SK-N-SH (cell line): ENCODE measurements around the gene CBX3. TPM values are rescaled to one million over a fixed set of nuclear protein-coding genes. Genes with fewer than 3 reads are reported as not detected.

Source experiments
- CTCF ChIA-PET: fragments of 300-600, 350-600 bp; formaldehyde crosslinking; extraction: SDS; loops from one replicate; lab custom pipeline; 2021; lab: Yijun Ruan, JAX
- POLR2A ChIA-PET: fragments of 350-600 bp; sonication (Branson Sonifier 250); formaldehyde crosslinking; extraction: SDS; loops from one replicate; lab custom pipeline; 2020; ENCODE audit warnings: antibody characterized with exemption, inconsistent platforms; lab: Yijun Ruan, JAX
- DNase-seq: peaks from one replicate; pipeline ENCODE4 v3.0.0; 2012
- H2AFZ ChIP-seq: fragments of 200-600 bp; sonication (generic); 2 replicates; pipeline ENCODE4 v1.8.1; 2016; ENCODE audit warnings: antibody characterized with exemption, mild to moderate bottlenecking, low read depth
- H3F3A ChIP-seq: fragments of 200-600 bp; sonication (generic); replicated peaks from 2 replicates; pipeline ENCODE3; 2016; ENCODE audit warnings: antibody characterized with exemption, mild to moderate bottlenecking; ENCODE audit not compliant: insufficient read depth
- H3K27ac ChIP-seq, 2 experiments: fragments of 200-500 bp in 1 of 2; fragments of 200-600 bp in 1 of 2; sonication (Bioruptor generic) in 1 of 2; sonication (generic), shearing (Covaris generic) in 1 of 2; 2 replicates each; pipeline versions ENCODE4 v1.5.1 to v1.6.1; 2014 to 2016; ENCODE audit warnings: low read depth in 2 of 2, inconsistent platforms in 1 of 2, low read length in 1 of 2, mild to moderate bottlenecking in 1 of 2, mixed read lengths in 1 of 2
- H3K27me3 ChIP-seq: fragments of 200-600 bp; sonication (generic), shearing (Covaris generic); 2 replicates; pipeline ENCODE4 v1.6.1; 2016; ENCODE audit warnings: mixed run types; ENCODE audit not compliant: insufficient read depth
- H3K36me3 ChIP-seq, 2 experiments: fragments of 200-500 bp in 1 of 2; fragments of 200-600 bp in 1 of 2; sonication (Bioruptor generic) in 1 of 2; sonication (generic) in 1 of 2; replicated peaks in 1 of 2; 2 replicates each; pipeline versions ENCODE3 to v1.5.1; 2014 to 2016; ENCODE audit warnings: low read length in 1 of 2, mild to moderate bottlenecking in 1 of 2; ENCODE audit not compliant: insufficient read depth in 2 of 2, control insufficient read depth in 1 of 2
- H3K4me1 ChIP-seq, 2 experiments: fragments of 200-500 bp in 1 of 2; fragments of 200-600 bp in 1 of 2; sonication (Bioruptor generic) in 1 of 2; sonication (generic), shearing (Covaris generic) in 1 of 2; 2 replicates each; pipeline versions ENCODE4 v1.5.1 to v1.6.1; 2014 to 2016; ENCODE audit warnings: low read depth in 1 of 2, low read length in 1 of 2, mixed run types in 1 of 2; ENCODE audit not compliant: insufficient read depth in 2 of 2, control insufficient read depth in 1 of 2
- H3K4me2 ChIP-seq: fragments of 200-600 bp; sonication (generic), shearing (Covaris generic); 2 replicates; pipeline ENCODE4 v1.6.1; 2017; ENCODE audit warnings: mixed run types
- H3K4me3 ChIP-seq, 2 experiments: fragments of 200-500 bp in 1 of 2; fragments of 200-600 bp in 1 of 2; sonication (Bioruptor generic) in 1 of 2; sonication (generic), shearing (Covaris generic) in 1 of 2; 2 replicates each; pipeline versions ENCODE4 v1.5.1 to v1.8.1; 2014 to 2016; ENCODE audit warnings: low read depth in 2 of 2, inconsistent platforms in 1 of 2, low read length in 1 of 2, mild to moderate bottlenecking in 1 of 2, mixed read lengths in 1 of 2, moderate library complexity in 1 of 2
- H3K79me2 ChIP-seq: fragments of 200-600 bp; sonication (generic); 2 replicates; pipeline ENCODE4 v1.8.1; 2017; ENCODE audit warnings: mild to moderate bottlenecking; ENCODE audit not compliant: insufficient read depth
- H3K9ac ChIP-seq: fragments of 200-600 bp; sonication (generic); 2 replicates; pipeline ENCODE4 v1.6.1; 2017; ENCODE audit warnings: mixed run types
- H3K9me2 ChIP-seq: fragments of 200-600 bp; sonication (generic); 2 replicates; pipeline ENCODE4 v1.6.1; 2017; ENCODE audit warnings: mixed run types
- H3K9me3 ChIP-seq: fragments of 200-600 bp; sonication (generic); 2 replicates; pipeline ENCODE4 v1.6.1; 2017; ENCODE audit warnings: mixed run types, mild to moderate bottlenecking, moderate library complexity
- H4K20me1 ChIP-seq: fragments of 200-600 bp; sonication (generic); 2 replicates; pipeline ENCODE4 v1.6.1; 2017; ENCODE audit warnings: mild to moderate bottlenecking, mixed run types; ENCODE audit not compliant: insufficient read depth
- EP300 ChIP-seq, 2 experiments: IDR thresholded peaks; 2 replicates each; pipeline versions ENCODE4 v1.4.0 to v1.6.1; 2012; ENCODE audit warnings: borderline replicate concordance in 1 of 2, low read depth in 1 of 2, low read length in 1 of 2
- FOSL2 ChIP-seq: IDR thresholded peaks from 2 replicates; pipeline ENCODE4 v1.4.0; 2012; ENCODE audit warnings: low read depth, mild to moderate bottlenecking, moderate library complexity, borderline replicate concordance
- JUND ChIP-seq: IDR thresholded peaks from 2 replicates; pipeline ENCODE4 v1.4.0; 2012
- NFIC ChIP-seq: IDR thresholded peaks from 2 replicates; pipeline ENCODE4 v1.4.0; 2012; ENCODE audit warnings: borderline replicate concordance
- NRF1 ChIP-seq: IDR thresholded peaks from 2 replicates; pipeline ENCODE4 v1.6.1; 2012; ENCODE audit warnings: low read depth, mild to moderate bottlenecking, low read length
- POLR2AphosphoS5 ChIP-seq: IDR thresholded peaks from 2 replicates; pipeline ENCODE4 v1.6.1; 2012; ENCODE audit warnings: low read depth, low read length
- RAD21 ChIP-seq: IDR thresholded peaks from 2 replicates; pipeline ENCODE4 v1.6.1; 2012; ENCODE audit warnings: mild to moderate bottlenecking, low read length
- RFX5 ChIP-seq: IDR thresholded peaks from 2 replicates; pipeline ENCODE4 v1.6.1; 2012; ENCODE audit warnings: mild to moderate bottlenecking, improper control_type of control experiment, low read length
- RXRA ChIP-seq: IDR thresholded peaks from 2 replicates; pipeline ENCODE4 v1.4.0; 2012; ENCODE audit warnings: low read depth, mild to moderate bottlenecking, borderline replicate concordance
- WGBS: methylation state at CpG from one replicate; pipeline ENCODE4 v1.1.6; 2017; ENCODE audit warnings: low lambda C conversion rate; 5-methylcytosine and 5-hydroxymethylcytosine counted together
- polyA plus RNA-seq, 3 experiments: library from polyadenylated mRNA; depleted of rRNA; stranded (reverse); fragments of >200 nt; gene quantifications; 2 replicates each; pipeline ENCODE4 v1.2.3, GENCODE V29; 2012
- TF ChIP-seq, protein P1 (sequence below): fragments of 150-350 bp; IDR thresholded peaks from 2 replicates; pipeline ENCODE4 v1.6.1; 2016; ENCODE audit warnings: mild to moderate bottlenecking, low read depth, low read length
- TF ChIP-seq, protein P2 (sequence below): fragments of 200-600 bp; sonication (generic); IDR thresholded peaks from 2 replicates; pipeline ENCODE4 v1.6.1; 2017; ENCODE audit warnings: antibody characterized with exemption, mild to moderate bottlenecking, moderate library complexity
- TF ChIP-seq, protein P3 (sequence below): IDR thresholded peaks from 2 replicates; pipeline ENCODE4 v1.4.0; 2012; ENCODE audit warnings: low read depth, borderline replicate concordance

The CBX3 gene
- polyA plus RNA-seq, 1 of the 3 experiments (the other 2 are of a cell fraction): 97.0 TPM

DNA sequence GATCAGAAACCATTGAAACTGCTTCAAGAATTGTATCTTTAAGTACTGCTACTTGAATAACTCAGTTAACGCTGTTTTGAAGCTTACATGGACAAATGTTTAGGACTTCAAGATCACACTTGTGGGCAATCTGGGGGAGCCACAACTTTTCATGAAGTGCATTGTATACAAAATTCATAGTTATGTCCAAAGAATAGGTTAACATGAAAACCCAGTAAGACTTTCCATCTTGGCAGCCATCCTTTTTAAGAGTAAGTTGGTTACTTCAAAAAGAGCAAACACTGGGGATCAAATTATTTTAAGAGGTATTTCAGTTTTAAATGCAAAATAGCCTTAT, 15.7 kb upstream of the CBX3 start:
- no peaks in the 10 kb centered on the region for H3K9me3 ChIP-seq
- peaks cover 99% of the 10 kb centered on the region for H3F3A ChIP-seq
- DNase-seq: no peak
- H3K4me1 ChIP-seq: no peaks in the 10 kb centered on the region; a peak in 2 of 4 replicates
- H3K36me3 ChIP-seq: peaks cover 53 to 65% of the 10 kb centered on the region in 2 experiments
- H3K27ac ChIP-seq: no peak overlapping the region
- H3K27me3 ChIP-seq: no peaks in the 10 kb centered on the region
- H3K9ac ChIP-seq: no peak overlapping the region
- WGBS: 100% methylated on average over 1 of the region's 1 CpG
- CTCF ChIA-PET: interaction anchor here (1.2 to 1.3 kb wide), 2 partner anchors 14 to 95 kb away, joined by 3 read pairs; no protein-coding TSS in a partner anchor
- H4K20me1 ChIP-seq: peaks cover 59% of the 10 kb centered on the region
- TF ChIP-seq JUND (peak; percentile 3; the same call in 1 of the 2 replicates), NFIC (no peak)
- H3K4me2 ChIP-seq: no peak overlapping the region
- no peaks in the 10 kb centered on the region for H3K9me2 ChIP-seq
- peaks cover 26% of the 10 kb centered on the region; the same call in 1 of the 2 replicates for H3K79me2 ChIP-seq
- POLR2A ChIA-PET: interaction anchor here (0.6 kb wide), 1 partner anchor 9 kb away, joined by 3 read pairs; no protein-coding TSS in a partner anchor
- no peak overlapping the region for H2AFZ ChIP-seq
- no peak overlapping the region for H3K4me3 ChIP-seq

DNA sequence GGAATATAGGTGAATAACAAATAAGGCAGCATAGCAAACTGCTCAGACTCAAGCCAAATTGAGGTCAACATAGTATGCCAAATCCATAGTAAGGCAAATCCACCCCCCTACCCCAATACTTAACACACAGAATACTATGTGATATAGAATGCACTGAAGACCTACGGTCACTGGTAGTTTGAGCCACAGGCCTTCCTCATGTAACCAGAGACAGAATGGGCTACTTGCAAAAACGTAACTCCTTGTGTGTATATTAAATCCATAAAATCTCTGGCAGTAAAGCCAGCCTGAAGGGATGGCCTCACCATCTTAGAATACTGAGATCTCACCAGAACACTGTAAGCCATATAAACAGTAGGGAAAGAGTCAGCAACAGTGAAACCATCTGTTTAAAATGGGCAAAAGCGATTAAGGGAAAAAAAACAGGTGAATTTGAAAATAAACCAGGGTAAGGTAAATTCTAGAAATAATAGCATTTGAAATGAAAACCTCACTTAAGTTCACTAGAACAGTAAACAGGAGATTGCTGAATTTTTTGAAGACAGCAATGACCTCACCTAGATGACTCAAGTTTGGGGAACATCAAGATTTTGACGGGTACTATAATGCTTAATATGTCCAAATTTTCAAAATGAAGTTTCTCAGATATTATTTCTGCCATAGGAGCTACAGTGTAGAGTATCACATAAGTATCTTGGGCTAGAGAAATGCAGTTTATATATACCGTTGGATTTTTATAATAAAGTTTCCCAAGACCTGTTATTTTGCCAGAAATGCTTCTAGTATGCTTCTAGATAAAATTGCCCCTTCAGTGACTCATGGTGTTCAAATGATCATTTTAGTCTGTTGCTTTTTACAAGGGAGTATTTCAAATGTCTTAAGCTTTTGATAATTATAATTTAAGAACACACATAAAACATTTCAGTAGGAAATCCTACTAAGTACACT, 14.9 kb upstream of the CBX3 start:
- H3K27me3 ChIP-seq: no peaks in the 10 kb centered on the region
- no peak overlapping the region for H3K9ac ChIP-seq
- WGBS: 87% methylated on average over 5 of the region's 5 CpGs
- DNase-seq: no peak
- no peaks in the 10 kb centered on the region for H3K9me3 ChIP-seq
- H2AFZ ChIP-seq: no peak overlapping the region
- peak overlapping the region; percentile 13 to 26 for H3K27ac ChIP-seq
- H3K9me2 ChIP-seq: no peaks in the 10 kb centered on the region
- no peak overlapping the region for H3K4me3 ChIP-seq
- ChIA-PET CTCF (interaction anchor here (0.9 to 3.8 kb wide), 8 partner anchors 11 to 178 kb away, joined by 3 to 71 read pairs (median 3); no protein-coding TSS in a partner anchor), POLR2A (interaction anchor here (0.6 to 3.7 kb wide), 2 partner anchors 8 to 13 kb away, joined by 3 to 51 read pairs; partner anchors contain the start of genes CBX3 and HNRNPA2B1)
- peaks cover 34% of the 10 kb centered on the region; the same call in 1 of the 2 replicates for H3K79me2 ChIP-seq
- no peaks in the 10 kb centered on the region; a peak in 2 of 4 replicates for H3K4me1 ChIP-seq
- H3K4me2 ChIP-seq: no peak overlapping the region
- H4K20me1 ChIP-seq: peaks cover 67% of the 10 kb centered on the region
- TF ChIP-seq EP300 (IDR thresholded peaks at IDR 0.05; ENCODE audit: borderline replicate concordance in 1 of 2, low read depth in 1 of 2, low read length in 1 of 2): no peak
- TF ChIP-seq, protein P1, sequence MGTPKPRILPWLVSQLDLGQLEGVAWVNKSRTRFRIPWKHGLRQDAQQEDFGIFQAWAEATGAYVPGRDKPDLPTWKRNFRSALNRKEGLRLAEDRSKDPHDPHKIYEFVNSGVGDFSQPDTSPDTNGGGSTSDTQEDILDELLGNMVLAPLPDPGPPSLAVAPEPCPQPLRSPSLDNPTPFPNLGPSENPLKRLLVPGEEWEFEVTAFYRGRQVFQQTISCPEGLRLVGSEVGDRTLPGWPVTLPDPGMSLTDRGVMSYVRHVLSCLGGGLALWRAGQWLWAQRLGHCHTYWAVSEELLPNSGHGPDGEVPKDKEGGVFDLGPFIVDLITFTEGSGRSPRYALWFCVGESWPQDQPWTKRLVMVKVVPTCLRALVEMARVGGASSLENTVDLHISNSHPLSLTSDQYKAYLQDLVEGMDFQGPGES: no peak
- no peak for TF ChIP-seq NRF1
- TF ChIP-seq RFX5: no peak
- TF ChIP-seq RXRA: no peak
- peak; percentile 1 for TF ChIP-seq JUND
- no peak for TF ChIP-seq RAD21
- TF ChIP-seq, protein P2, sequence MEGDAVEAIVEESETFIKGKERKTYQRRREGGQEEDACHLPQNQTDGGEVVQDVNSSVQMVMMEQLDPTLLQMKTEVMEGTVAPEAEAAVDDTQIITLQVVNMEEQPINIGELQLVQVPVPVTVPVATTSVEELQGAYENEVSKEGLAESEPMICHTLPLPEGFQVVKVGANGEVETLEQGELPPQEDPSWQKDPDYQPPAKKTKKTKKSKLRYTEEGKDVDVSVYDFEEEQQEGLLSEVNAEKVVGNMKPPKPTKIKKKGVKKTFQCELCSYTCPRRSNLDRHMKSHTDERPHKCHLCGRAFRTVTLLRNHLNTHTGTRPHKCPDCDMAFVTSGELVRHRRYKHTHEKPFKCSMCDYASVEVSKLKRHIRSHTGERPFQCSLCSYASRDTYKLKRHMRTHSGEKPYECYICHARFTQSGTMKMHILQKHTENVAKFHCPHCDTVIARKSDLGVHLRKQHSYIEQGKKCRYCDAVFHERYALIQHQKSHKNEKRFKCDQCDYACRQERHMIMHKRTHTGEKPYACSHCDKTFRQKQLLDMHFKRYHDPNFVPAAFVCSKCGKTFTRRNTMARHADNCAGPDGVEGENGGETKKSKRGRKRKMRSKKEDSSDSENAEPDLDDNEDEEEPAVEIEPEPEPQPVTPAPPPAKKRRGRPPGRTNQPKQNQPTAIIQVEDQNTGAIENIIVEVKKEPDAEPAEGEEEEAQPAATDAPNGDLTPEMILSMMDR: no peak
- TF ChIP-seq, protein P3, sequence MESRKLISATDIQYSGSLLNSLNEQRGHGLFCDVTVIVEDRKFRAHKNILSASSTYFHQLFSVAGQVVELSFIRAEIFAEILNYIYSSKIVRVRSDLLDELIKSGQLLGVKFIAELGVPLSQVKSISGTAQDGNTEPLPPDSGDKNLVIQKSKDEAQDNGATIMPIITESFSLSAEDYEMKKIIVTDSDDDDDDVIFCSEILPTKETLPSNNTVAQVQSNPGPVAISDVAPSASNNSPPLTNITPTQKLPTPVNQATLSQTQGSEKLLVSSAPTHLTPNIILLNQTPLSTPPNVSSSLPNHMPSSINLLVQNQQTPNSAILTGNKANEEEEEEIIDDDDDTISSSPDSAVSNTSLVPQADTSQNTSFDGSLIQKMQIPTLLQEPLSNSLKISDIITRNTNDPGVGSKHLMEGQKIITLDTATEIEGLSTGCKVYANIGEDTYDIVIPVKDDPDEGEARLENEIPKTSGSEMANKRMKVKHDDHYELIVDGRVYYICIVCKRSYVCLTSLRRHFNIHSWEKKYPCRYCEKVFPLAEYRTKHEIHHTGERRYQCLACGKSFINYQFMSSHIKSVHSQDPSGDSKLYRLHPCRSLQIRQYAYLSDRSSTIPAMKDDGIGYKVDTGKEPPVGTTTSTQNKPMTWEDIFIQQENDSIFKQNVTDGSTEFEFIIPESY: 0 out of 2 replicates have a peak, but pooled peaks have one; percentile 16
- peak; percentile 23; the same call in 1 of the 2 replicates for TF ChIP-seq POLR2AphosphoS5
- no peak for TF ChIP-seq NFIC
- TF ChIP-seq FOSL2: no peak
- peaks cover 61 to 73% of the 10 kb centered on the region in 2 experiments for H3K36me3 ChIP-seq
- peaks cover 99% of the 10 kb centered on the region for H3F3A ChIP-seq
